T-helper 1 cell treated with Interleukin-12 subunit alpha and Interleukin-12 subunit beta and Interleukin-4 antibody, amounts not matched to agents 30 μg/mL and 1 μg/mL, for 36 hours (primary cell): ENCODE data around the gene MYL5.
"Not testable (repeated sequence)": the region's sequence is repeated elsewhere in the genome, so short reads cannot be mapped to it uniquely, and the experiment has no call there.

Experiments used
- H3K27ac Mint-ChIP-seq: one replicate; pipeline ENCODE4 v1.8.0; 2021; ENCODE audit warnings: mild to moderate bottlenecking, mixed read lengths
- H3K27me3 Mint-ChIP-seq: one replicate; pipeline ENCODE4 v1.8.0; 2021; ENCODE audit warnings: low read depth, mixed read lengths
- H3K36me3 Mint-ChIP-seq: one replicate; pipeline ENCODE4 v1.8.0; 2021; ENCODE audit warnings: low read depth, mixed read lengths
- H3K4me1 Mint-ChIP-seq: one replicate; pipeline ENCODE4 v1.8.0; 2021; ENCODE audit warnings: low read depth, mixed read lengths
- H3K4me3 Mint-ChIP-seq: one replicate; pipeline ENCODE4 v1.8.0; 2021; ENCODE audit warnings: mild to moderate bottlenecking, moderate library complexity, mixed read lengths
- H3K9me3 Mint-ChIP-seq: one replicate; pipeline ENCODE4 v1.8.0; 2021; ENCODE audit warnings: mixed read lengths

MYL5 gene

DNA sequence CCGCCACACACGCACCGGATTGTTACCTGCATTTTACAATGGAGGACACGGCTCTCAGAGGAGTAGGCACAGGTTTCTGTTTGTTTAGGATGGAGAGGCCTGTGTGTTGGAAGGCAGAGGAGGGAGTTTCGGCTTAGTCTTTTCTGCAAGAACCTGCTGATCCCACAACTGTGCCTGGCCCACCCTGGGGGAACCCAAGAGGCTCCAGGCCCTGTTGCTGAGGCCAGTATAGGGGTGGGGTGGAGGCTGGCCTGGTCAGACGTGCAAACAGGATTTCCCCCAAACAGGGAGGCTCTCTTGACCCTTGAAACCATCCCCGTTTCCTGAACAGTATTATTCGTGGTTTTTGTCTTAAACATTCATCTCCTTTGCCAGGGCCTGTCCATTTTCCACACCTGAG lies 15.4 kb downstream of the MYL5 start:
- Mint-ChIP-seq H3K27ac (no peak overlapping the region), H3K36me3 (no peaks in the 10 kb centered on the region), H3K4me1 (no peaks in the 10 kb centered on the region), H3K9me3 (no peaks in the 10 kb centered on the region), H3K27me3 (peaks cover 19% of the 10 kb centered on the region), H3K4me3 (no peak overlapping the region)

GRCh38 chr4:692771-693554 lies 18.6 kb downstream of the MYL5 start:
- H3K27ac Mint-ChIP-seq, result no peak overlapping the region
- no peak overlapping the region for H3K4me3 Mint-ChIP-seq
- peaks cover 23% of the 10 kb centered on the region for H3K27me3 Mint-ChIP-seq
- H3K36me3 Mint-ChIP-seq, result no peaks in the 10 kb centered on the region
- no peaks in the 10 kb centered on the region for H3K4me1 Mint-ChIP-seq
- no peaks in the 10 kb centered on the region for H3K9me3 Mint-ChIP-seq

DNA sequence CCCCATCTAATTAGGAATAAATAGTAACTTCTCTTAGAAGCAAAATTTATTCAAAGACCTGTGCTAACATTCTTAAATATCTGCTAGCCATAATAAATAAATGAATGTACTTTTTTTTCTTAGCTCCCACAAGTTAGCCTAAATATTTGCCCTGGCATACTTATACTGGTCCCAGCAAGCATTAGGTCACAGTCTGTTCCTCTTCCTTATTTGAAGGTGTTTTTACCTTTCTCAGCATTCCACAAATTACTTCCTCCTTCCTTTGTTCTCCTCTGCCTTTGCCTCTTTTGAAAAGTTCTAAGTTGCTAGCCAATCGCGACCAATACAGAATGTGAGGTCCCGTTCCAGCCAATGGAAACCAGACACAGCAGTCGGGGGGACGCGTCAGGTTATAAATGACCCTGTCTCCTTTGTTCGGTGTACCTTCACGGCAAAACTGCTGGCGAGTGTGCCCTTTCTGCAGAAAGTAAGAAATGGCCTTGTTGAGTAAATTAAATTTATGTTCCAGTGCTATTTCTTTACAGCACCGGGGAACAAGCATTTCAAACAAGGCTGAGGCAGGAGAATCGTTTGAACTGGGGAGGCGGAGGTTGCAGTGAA lies 20.1 kb downstream of the MYL5 start:
- not testable (repeated sequence) for H3K9me3 Mint-ChIP-seq, H3K36me3 Mint-ChIP-seq, H3K27ac Mint-ChIP-seq, H3K4me1 Mint-ChIP-seq, H3K4me3 Mint-ChIP-seq
- H3K27me3 Mint-ChIP-seq, result peaks cover 23% of the 10 kb centered on the region

DNA sequence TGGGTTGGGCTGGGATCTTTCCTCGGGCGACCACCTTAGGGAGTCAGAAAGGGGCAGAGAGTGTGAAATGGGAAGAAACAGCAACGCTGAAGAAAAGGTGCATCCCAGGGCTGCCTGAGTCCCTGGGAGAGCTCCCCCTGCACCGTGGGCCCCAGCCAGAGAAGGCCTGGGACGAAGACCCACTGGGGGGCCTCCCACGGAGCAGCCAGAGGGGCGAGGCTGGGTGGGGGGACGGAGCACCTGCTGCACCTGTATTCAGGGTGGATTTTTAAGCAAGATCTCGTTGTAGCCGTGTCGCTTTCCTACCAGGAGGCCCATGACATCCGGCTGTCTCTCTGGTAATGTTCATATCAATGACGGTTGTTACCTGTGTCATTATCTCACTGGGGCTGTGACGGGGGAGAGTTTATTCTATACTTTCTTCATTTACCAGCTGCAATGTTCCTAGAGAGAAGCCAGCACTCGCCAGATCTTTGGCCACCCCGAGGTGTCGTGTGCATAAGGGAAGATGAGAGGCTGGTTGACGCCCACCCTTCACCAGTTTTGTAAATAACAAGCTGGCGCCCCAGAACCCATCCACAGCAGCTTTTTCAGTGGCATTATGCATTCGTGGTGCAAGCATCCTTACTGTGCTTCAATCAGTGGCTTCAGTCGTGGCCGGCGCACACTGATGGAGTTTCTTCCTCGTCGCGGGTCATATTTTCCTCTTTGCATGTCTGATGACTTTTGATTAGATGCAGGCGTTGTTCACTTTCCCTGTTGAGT lies 25.7 kb downstream of the MYL5 start:
- Mint-ChIP-seq H3K9me3 (no peaks in the 10 kb centered on the region), H3K4me1 (peaks cover 13% of the 10 kb centered on the region), H3K27ac (peak overlapping the region; percentile 92), H3K27me3 (peaks cover 4% of the 10 kb centered on the region), H3K4me3 (no peak overlapping the region), H3K36me3 (no peaks in the 10 kb centered on the region)

DNA sequence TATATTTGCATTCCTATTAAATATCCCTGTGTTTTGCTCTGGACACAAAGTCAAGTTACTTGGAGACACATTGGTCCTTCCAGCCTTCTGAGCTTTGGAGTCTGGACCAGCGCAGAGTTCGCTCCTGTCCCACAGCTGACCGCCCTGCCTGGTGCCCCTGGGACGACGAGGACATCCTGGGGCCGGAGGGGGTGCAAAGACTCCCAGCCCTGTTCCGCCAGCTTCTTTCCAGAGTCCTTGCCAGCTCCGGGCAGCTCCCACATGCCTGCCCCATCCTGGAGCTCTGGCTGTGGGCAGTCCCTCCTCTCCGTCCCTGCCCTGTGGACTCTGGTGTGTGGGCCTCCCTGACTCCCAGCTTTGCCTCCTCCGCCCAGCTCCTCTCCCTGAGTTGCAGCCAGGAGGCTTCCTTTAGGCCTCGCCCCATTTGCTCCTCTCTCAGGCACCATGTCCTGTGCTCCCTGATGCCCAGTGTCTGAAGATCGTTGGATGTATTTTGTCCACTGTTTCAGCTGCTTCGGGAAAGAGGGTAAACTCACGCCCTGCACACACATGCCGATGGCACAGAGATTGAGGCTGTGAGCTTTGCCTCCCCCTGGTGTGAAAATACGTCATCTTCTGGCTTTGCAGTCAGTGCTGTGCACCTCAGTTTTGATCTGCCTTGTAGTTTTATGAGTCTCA lies 26.4 kb downstream of the MYL5 start:
- H3K9me3 Mint-ChIP-seq, result no peaks in the 10 kb centered on the region
- peaks cover 16% of the 10 kb centered on the region for H3K4me1 Mint-ChIP-seq
- H3K27me3 Mint-ChIP-seq, result peaks cover 3% of the 10 kb centered on the region
- no peaks in the 10 kb centered on the region for H3K36me3 Mint-ChIP-seq
- peak overlapping the region; percentile 65 for H3K27ac Mint-ChIP-seq
- H3K4me3 Mint-ChIP-seq, result no peak overlapping the region

- Mint-ChIP-seq H3K36me3 (no peaks in the 10 kb centered on the region), H3K4me1 (peaks cover 16% of the 10 kb centered on the region), H3K27me3 (no peaks in the 10 kb centered on the region), H3K27ac (no peak overlapping the region), H3K4me3 (no peak overlapping the region), H3K9me3 (no peaks in the 10 kb centered on the region)
Observed at GRCh38 chr4:702618-703048, 28.3 kb downstream of the MYL5 start.

DNA sequence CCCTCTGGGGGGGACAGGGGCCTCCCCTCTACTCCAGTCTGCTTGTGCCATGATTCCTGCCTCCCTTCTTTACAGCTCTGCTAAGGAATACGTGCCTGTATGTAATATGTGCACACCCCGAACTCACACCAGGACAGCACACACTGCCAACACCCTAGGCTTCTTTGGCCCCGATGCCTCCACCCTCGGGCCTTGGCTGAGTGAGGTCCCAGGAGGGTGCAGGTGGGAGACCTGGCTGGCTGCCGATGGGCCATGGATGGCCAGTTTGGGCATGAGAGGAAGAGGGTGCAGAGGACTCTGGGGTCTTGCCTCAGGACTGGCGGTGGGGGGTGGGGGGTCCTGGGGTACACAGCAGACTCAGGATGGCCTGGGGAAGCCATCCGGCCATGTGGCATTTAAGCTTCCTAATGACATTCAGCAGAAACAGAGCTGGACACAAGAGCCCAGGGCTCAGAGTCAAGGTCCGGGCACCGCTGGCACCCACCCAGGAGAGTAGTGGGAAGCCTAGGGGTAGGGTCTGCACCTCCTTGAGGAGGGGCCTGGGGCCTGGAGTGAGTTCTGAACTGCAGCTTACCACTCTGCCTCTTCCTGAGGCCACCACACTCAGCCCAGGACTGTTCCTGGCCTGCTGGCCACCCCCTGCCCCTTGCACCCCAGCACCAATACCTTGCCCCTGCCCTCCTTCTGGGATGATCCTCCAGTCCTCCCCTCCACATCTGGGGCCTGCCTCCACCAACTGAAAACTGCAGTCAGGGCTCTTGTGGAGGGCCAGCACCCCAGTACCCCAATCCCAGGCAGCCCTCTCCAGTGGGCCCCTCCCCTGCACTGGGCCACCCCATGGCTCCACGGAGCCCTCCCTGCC lies 29.2 kb downstream of the MYL5 start:
- no peaks in the 10 kb centered on the region for H3K9me3 Mint-ChIP-seq
- H3K4me3 Mint-ChIP-seq, result no peak overlapping the region
- no peaks in the 10 kb centered on the region for H3K27me3 Mint-ChIP-seq
- H3K4me1 Mint-ChIP-seq, result peaks cover 16% of the 10 kb centered on the region
- H3K36me3 Mint-ChIP-seq, result no peaks in the 10 kb centered on the region
- H3K27ac Mint-ChIP-seq, result no peak overlapping the region

DNA sequence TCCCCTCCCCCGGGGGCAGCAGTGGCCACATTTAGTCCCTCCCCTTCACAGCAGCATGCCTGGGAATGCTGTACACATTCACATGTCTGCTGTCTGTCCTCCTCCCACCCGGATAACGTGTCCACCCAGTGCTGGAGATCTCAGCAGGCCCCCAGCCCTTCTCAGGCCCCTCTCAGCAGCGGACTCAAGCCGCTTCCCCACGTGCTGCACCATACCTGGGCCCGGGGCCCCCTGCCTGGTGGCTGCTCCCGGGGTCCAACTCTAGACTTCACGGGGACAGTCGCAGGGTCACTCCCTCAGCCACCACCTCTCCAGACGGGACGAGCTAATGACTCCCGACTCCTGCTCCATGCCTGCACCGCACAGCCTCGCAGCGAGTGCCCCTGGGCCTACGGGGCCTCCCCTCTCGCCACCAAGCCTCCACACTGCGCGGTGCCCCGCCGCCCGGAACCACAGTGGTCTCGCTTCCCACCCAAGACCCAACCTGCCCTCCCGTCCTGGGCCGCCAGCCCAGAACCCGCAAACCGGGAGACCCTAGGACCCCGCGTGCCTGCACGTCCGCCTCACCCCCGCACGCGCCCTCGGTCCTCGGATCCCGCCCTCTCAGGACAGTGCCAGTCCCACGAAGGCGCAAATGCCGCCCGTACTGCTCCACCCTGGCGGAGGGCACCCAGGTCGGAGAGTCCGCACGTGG lies 30.0 kb downstream of the MYL5 start:
- H3K9me3 Mint-ChIP-seq, result no peaks in the 10 kb centered on the region
- peaks cover 17% of the 10 kb centered on the region for H3K4me1 Mint-ChIP-seq
- peak overlapping the region; percentile 84 for H3K4me3 Mint-ChIP-seq
- no peaks in the 10 kb centered on the region for H3K27me3 Mint-ChIP-seq
- H3K36me3 Mint-ChIP-seq, result peaks cover 1% of the 10 kb centered on the region
- H3K27ac Mint-ChIP-seq, result no peak overlapping the region

- Mint-ChIP-seq H3K27ac (peak overlapping the region; percentile 81), H3K27me3 (no peaks in the 10 kb centered on the region)
Observed at GRCh38 chr4:704971-705277, 30.6 kb downstream of the MYL5 start.

GRCh38 chr4:705278-706082 lies 31.1 kb downstream of the MYL5 start, which contains the start of gene PCGF3:
Gene PCGF3 (plus strand): TSS chr4:705832. CDS start chr4:733681, 27,849 bp downstream.
- Mint-ChIP-seq H3K4me3 (peak within 1 kb of the TSS; percentile 84), H3K36me3 (peaks cover 6% of the 10 kb centered on the region), H3K9me3 (no peaks in the 10 kb centered on the region), H3K27me3 (no peaks in the 10 kb centered on the region), H3K27ac (peak within 1 kb of the TSS; percentile 81), H3K4me1 (peaks cover 12% of the 10 kb centered on the region)

More at GRCh38 chr4:704971-705277, 30.6 kb downstream of the MYL5 start:
- H3K36me3 Mint-ChIP-seq, result peaks cover 3% of the 10 kb centered on the region
- H3K4me3 Mint-ChIP-seq, result peak overlapping the region; percentile 84
- H3K9me3 Mint-ChIP-seq, result no peaks in the 10 kb centered on the region
- H3K4me1 Mint-ChIP-seq, result peaks cover 16% of the 10 kb centered on the region

DNA sequence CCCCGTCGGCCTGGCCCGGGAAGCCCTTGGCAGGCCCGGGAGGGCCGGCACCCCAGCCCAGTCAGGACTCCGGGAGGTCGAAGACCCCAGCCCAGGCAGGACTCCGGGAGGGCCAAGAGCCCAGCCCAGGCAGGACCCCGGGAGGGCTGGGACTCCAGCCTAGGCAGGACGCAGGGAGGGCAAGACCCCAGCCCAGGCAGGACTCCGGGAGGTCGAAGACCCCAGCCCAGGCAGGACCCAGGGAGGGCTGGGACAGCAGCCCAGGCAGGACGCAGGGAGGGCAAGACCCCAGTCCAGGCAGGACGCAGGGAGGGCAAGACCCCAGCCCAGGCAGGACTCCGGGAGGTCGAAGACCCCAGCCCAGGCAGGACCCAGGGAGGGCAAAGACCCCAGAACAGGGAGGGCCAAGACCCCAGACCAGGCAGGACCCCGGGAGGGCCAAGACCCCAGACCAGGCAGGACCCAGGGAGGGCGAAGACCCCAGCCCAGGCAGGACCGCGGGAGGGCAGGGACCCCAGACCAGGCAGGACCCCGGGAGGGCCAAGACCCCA lies 31.8 kb downstream of the MYL5 start:
- H3K27me3 Mint-ChIP-seq, H3K4me3 Mint-ChIP-seq, H3K36me3 Mint-ChIP-seq, H3K9me3 Mint-ChIP-seq, H3K27ac Mint-ChIP-seq: not testable (repeated sequence)
- peaks cover 12% of the 10 kb centered on the region for H3K4me1 Mint-ChIP-seq

DNA sequence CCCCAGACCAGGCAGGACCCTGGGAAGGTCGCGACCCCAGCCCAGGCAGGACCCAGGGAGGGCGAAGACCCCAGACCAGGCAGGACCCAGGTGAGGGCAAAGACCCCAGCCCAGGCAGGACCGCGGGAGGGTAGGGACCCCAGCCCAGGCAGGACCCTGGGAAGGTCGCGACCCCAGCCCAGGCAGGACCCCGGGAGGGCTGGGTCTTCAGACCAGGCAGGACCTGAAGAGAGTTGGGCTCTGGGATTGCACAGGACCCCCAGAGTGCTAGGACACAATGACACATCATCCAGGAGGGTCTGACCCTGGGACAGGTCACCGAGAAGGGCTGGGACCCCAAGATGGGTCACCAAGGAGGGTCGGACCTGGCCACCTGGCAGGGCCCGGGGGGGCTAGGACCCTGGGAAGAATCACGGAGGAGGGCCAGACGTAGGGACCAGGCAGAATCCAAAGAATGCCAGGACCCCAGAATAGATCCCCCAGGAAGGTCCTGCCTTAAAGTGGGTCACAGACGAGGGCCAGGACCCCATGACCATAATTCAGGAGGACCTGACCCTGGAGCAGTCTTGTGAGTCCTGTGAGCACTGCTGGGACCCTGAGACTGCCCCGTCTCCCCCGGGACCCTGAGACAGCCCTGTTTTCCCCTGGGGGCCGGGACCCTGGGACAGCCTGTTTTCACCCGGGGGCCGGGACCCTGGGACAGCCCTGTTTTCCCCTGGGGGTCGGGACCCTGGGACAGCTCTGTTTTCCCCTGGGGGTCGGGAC lies 32.7 kb downstream of the MYL5 start:
- H3K4me1 Mint-ChIP-seq, result peaks cover 12% of the 10 kb centered on the region
- peaks cover 6% of the 10 kb centered on the region for H3K36me3 Mint-ChIP-seq
- no peaks in the 10 kb centered on the region for H3K27me3 Mint-ChIP-seq
- no peak overlapping the region for H3K27ac Mint-ChIP-seq
- no peaks in the 10 kb centered on the region for H3K9me3 Mint-ChIP-seq
- no peak overlapping the region for H3K4me3 Mint-ChIP-seq
